Panc1 (cell line): Measurements from ENCODE around the gene DUSP10.

Experiments used
- CTCF ChIP-seq: fragments of 450-650 bp; IDR thresholded peaks from 2 replicates; pipeline ENCODE4 v1.5.1; 2017; ENCODE audit warnings: mild to moderate bottlenecking
- POLR2AphosphoS5 ChIP-seq: IDR thresholded peaks from 2 replicates; pipeline ENCODE4 v1.6.1; 2012; ENCODE audit warnings: mild to moderate bottlenecking, low read depth, low read length, moderate library complexity
- REST ChIP-seq, 2 experiments: IDR thresholded peaks; 2 replicates each; pipeline ENCODE4 v1.6.1; 2011 to 2012; ENCODE audit warnings: low read depth in 2 of 2, control low read depth in 1 of 2, low read length in 1 of 2, mild to moderate bottlenecking in 1 of 2, moderate library complexity in 1 of 2; ENCODE audit not compliant: insufficient read depth in 1 of 2
- TCF7L2 ChIP-seq: IDR thresholded peaks from 2 replicates; pipeline ENCODE4 v1.6.1; 2011; ENCODE audit warnings: mild to moderate bottlenecking, low read depth, low read length, inconsistent platforms

- TF ChIP-seq TCF7L2 (no peak), CTCF (no peak), POLR2AphosphoS5 (no peak), REST (IDR thresholded peaks at IDR 0.05; ENCODE audit: insufficient read depth in 1 of 2, low read depth in 2 of 2, low read length in 1 of 2) (no peak)
Observed at GRCh38 chr1:221718381-221719277, 23.3 kb downstream of the DUSP10 start.
